Endothelial cell of umbilical vein (primary cell): ENCODE data around the gene DENND1A. TPM values are rescaled to one million over a fixed set of nuclear protein-coding genes. Genes with fewer than 3 reads are reported as not detected.

ENCODE experiments used
- BruUV-seq: library from RNA; stranded (reverse); fragments of 400-500 nt; replicated peaks from 2 replicates; lab custom pipeline; 2021; lab: Mats Ljungman, UMichigan
- CTCF ChIA-PET: fragments of 300-600, 350-600 bp; sonication (Branson Sonifier 250); formaldehyde crosslinking; loops from one replicate; lab custom pipeline; 2021; ENCODE audit warnings: antibody characterized with exemption, inconsistent platforms; lab: Charles Lee
- POLR2A ChIA-PET: fragments of 300-600, 350-600 bp; sonication (Branson Sonifier 250); formaldehyde crosslinking; loops from one replicate; lab custom pipeline; 2021; ENCODE audit warnings: antibody characterized with exemption, inconsistent platforms; lab: Charles Lee
- DNase-seq: peaks from one replicate; pipeline ENCODE4 v3.0.0-alpha.2; 2011; ENCODE audit warnings: low read depth, low spot score
- FAIRE-seq: peaks from 2 replicates; lab custom pipeline; 2011; peaks lifted over from hg19 to GRCh38; lab: Jason Lieb, UNC
- H2AFZ ChIP-seq: 2 replicates; pipeline ENCODE4 v1.6.0; 2012; ENCODE audit warnings: low read depth, low read length, control low read depth, inconsistent platforms
- H3K27ac ChIP-seq: 2 replicates; pipeline ENCODE4 v1.5.1; 2011; ENCODE audit warnings: low read depth, mild to moderate bottlenecking, control low read depth, low read length, moderate library complexity; ENCODE audit not compliant: insufficient read depth
- H3K27me3 ChIP-seq, 2 experiments: 2 replicates each; pipeline versions ENCODE4 v1.6.0 to v1.6.1; 2011; ENCODE audit warnings: low read length in 2 of 2, mixed read lengths in 1 of 2; ENCODE audit not compliant: control insufficient read depth in 2 of 2, insufficient read depth in 2 of 2
- H3K36me3 ChIP-seq, 2 experiments: 2 replicates in 1 of 2; 3 replicates in 1 of 2; pipeline ENCODE4 v1.5.1; 2011; ENCODE audit warnings: low read length in 2 of 2, mild to moderate bottlenecking in 1 of 2, moderate library complexity in 1 of 2; ENCODE audit not compliant: control insufficient read depth in 2 of 2, insufficient read depth in 2 of 2; ENCODE audit errors: extremely low read depth in 1 of 2
- H3K4me1 ChIP-seq: 3 replicates; pipeline ENCODE4 v1.5.1; 2011; ENCODE audit warnings: mild to moderate bottlenecking, low read length; ENCODE audit not compliant: control insufficient read depth, insufficient read depth; ENCODE audit errors: extremely low read depth
- H3K4me2 ChIP-seq: 2 replicates; pipeline ENCODE4 v1.6.1; 2011; ENCODE audit warnings: low read length, control low read depth, mixed read lengths; ENCODE audit not compliant: insufficient read depth
- H3K4me3 ChIP-seq, 3 experiments: fragments of 200-600 bp in 1 of 3; sonication (generic), shearing (Covaris generic) in 1 of 3; replicated peaks in 1 of 3; 2 replicates each; pipeline ENCODE4 v1.5.1; 2011 to 2016; ENCODE audit warnings: control low read depth in 3 of 3, low read length in 3 of 3, mild to moderate bottlenecking in 2 of 3, inconsistent platforms in 1 of 3, low read depth in 1 of 3, moderate library complexity in 1 of 3; ENCODE audit not compliant: insufficient read depth in 1 of 3
- H3K79me2 ChIP-seq: 2 replicates; pipeline ENCODE4 v1.6.0; 2012; ENCODE audit warnings: low read length, inconsistent platforms; ENCODE audit not compliant: control insufficient read depth, insufficient read depth
- H3K9ac ChIP-seq: replicated peaks from 2 replicates; pipeline ENCODE3; 2011; ENCODE audit warnings: low read length, control low read depth; ENCODE audit not compliant: insufficient read depth; ENCODE audit errors: extremely low read depth
- H3K9me1 ChIP-seq: replicated peaks from 3 replicates; pipeline ENCODE4 v1.6.0; 2011; ENCODE audit warnings: mild to moderate bottlenecking, low read length; ENCODE audit not compliant: control insufficient read depth, insufficient read depth; ENCODE audit errors: extremely low read depth
- H3K9me3 ChIP-seq: replicated peaks from 2 replicates; pipeline ENCODE4 v1.5.1; 2012; ENCODE audit warnings: low read length, inconsistent platforms; ENCODE audit not compliant: control insufficient read depth, insufficient read depth
- H4K20me1 ChIP-seq: replicated peaks from 2 replicates; pipeline ENCODE3; 2011; ENCODE audit warnings: mild to moderate bottlenecking, low read length; ENCODE audit not compliant: control insufficient read depth, insufficient read depth; ENCODE audit errors: extremely low read depth
- POLR2A ChIP-seq: IDR thresholded peaks from 2 replicates; pipeline ENCODE4 v1.6.1; 2012; ENCODE audit warnings: low read depth, mild to moderate bottlenecking, control low read depth, low read length
- dilution Hi-C: fragments of 300-500 bp; cut with MboI; formaldehyde crosslinking; loops from one replicate; pipeline ENCODE4 v1.15.0; 2019; ENCODE audit warnings: low sequenced_read_pairs; ENCODE audit not compliant: extremely low pct_ligation_motif_present
- intact Hi-C: fragments of 100-400 bp; cut with micrococcal nuclease; formaldehyde crosslinking; loops from one replicate; pipeline ENCODE4 v1.10.0; 2022
- polyA plus RNA-seq, 4 experiments: library from polyadenylated mRNA; depleted of rRNA in 3 of 4; stranded (reverse) in 3 of 4; unstranded in 1 of 4; fragments of >200 nt; gene quantifications; 2 replicates each; pipeline versions ENCODE4 v1.2.1 to v1.2.3, GENCODE V29; 2011 to 2012; ENCODE audit warnings: missing spikeins in 1 of 4
- total RNA-seq: library from RNA; stranded (reverse); gene quantifications from 2 replicates; pipeline ENCODE4 v1.2.3, GENCODE V29; 2021
- TF ChIP-seq, protein P1 (sequence below): IDR thresholded peaks from 2 replicates; pipeline ENCODE4 v1.6.1; 2011; ENCODE audit not compliant: insufficient read depth, insufficient read length
- TF ChIP-seq, protein P2 (sequence below), 2 donors: IDR thresholded peaks; 1 replicate in 1 of 2; 2 replicates in 1 of 2; pipeline ENCODE4 v1.5.1; 2011; ENCODE audit warnings: low read length in 2 of 2, mild to moderate bottlenecking in 2 of 2, moderate library complexity in 2 of 2, control low read depth in 1 of 2, inconsistent platforms in 1 of 2, low read depth in 1 of 2; ENCODE audit not compliant: insufficient read depth in 1 of 2; ENCODE audit errors: extremely low read depth in 1 of 2

DENND1A gene
- total and polyA plus RNA-seq, 2 donors (not counting 3 experiments of a cell fraction or from before 2014, with no cell fraction given), result 18.5 to 24.5 TPM

DNA sequence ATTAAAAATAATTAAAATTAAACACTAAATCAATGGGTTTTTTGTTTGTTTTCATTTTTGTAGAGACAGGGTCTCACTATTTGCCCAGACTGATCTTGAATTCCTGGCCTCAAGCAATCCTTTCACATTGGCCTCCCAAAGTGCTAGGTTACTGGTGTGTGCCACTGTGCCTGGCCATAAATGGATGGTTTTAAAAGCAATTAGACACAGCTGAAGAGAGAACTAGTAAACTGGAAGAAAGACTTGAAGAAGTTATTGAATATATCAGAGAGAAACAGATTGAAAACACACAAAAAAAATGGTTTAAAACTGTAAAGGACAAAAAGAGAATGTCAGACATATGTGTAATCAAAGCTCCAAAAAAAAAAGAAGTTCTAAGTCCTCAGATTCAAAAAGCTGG is 83.0 kb downstream of the DENND1A start:
- intact Hi-C loops (no loop called here), dilution Hi-C loops (no loop called here)
- DNase-seq (no peak), FAIRE-seq (no peak)
- TF ChIP-seq, protein P1, sequence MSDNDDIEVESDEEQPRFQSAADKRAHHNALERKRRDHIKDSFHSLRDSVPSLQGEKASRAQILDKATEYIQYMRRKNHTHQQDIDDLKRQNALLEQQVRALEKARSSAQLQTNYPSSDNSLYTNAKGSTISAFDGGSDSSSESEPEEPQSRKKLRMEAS, result no peak
- no peak for TF ChIP-seq POLR2A
- Histone ChIP-seq H3K27ac (no peak overlapping the region), H3K27me3 (no peaks in the 10 kb centered on the region), H3K9me1 (no peaks in the 10 kb centered on the region), H3K79me2 (no peaks in the 10 kb centered on the region), H3K36me3 (no peaks in the 10 kb centered on the region), H3K4me1 (no peaks in the 10 kb centered on the region), H2AFZ (no peak overlapping the region), H3K9ac (no peak overlapping the region), H3K4me3 (no peak overlapping the region), H3K9me3 (no peaks in the 10 kb centered on the region), H4K20me1 (no peaks in the 10 kb centered on the region), H3K4me2 (no peak overlapping the region)
- ChIA-PET POLR2A (no interaction called here), CTCF (no interaction called here)
- no TSS peak for BruUV-seq

DNA sequence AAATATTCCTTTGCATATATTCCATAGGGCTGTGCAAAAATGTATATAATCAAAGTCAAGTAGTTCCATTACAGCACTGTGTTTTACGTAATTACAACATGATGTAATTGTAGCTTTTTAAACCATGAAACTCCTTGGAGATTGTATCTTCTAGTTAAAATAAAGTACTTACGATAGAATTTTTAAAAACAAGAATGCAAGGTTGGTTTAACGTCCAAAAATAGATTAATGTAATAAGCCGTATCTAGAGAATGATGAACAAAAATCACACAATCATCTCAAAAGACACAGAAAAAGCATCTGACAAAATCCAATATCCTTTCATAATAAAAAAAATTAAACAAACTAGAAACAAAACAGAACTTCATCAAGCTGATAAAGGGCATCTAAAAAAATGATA is 86.2 kb downstream of the DENND1A start:
- Histone ChIP-seq H3K9ac (no peak overlapping the region), H3K79me2 (no peaks in the 10 kb centered on the region), H3K27me3 (no peaks in the 10 kb centered on the region), H3K4me2 (no peak overlapping the region), H2AFZ (no peak overlapping the region), H3K4me1 (no peaks in the 10 kb centered on the region), H3K27ac (no peak overlapping the region), H4K20me1 (no peaks in the 10 kb centered on the region), H3K9me1 (no peaks in the 10 kb centered on the region), H3K9me3 (no peaks in the 10 kb centered on the region), H3K4me3 (no peak overlapping the region), H3K36me3 (no peaks in the 10 kb centered on the region)
- TF ChIP-seq, protein P2, sequence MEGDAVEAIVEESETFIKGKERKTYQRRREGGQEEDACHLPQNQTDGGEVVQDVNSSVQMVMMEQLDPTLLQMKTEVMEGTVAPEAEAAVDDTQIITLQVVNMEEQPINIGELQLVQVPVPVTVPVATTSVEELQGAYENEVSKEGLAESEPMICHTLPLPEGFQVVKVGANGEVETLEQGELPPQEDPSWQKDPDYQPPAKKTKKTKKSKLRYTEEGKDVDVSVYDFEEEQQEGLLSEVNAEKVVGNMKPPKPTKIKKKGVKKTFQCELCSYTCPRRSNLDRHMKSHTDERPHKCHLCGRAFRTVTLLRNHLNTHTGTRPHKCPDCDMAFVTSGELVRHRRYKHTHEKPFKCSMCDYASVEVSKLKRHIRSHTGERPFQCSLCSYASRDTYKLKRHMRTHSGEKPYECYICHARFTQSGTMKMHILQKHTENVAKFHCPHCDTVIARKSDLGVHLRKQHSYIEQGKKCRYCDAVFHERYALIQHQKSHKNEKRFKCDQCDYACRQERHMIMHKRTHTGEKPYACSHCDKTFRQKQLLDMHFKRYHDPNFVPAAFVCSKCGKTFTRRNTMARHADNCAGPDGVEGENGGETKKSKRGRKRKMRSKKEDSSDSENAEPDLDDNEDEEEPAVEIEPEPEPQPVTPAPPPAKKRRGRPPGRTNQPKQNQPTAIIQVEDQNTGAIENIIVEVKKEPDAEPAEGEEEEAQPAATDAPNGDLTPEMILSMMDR (IDR thresholded peaks at IDR 0.05; ENCODE audit: extremely low read depth in 1 of 2, insufficient read depth in 1 of 2, low read depth in 1 of 2, low read length in 2 of 2), result no peak
- intact Hi-C loops (no loop called here), dilution Hi-C loops (no loop called here)
- no peak for FAIRE-seq
- DNase-seq, result no peak
- no TSS peak for BruUV-seq
- ChIA-PET CTCF (no interaction called here), POLR2A (no interaction called here)
